D721Med (cell line): ENCODE data around the gene ERC2.

Experiments
- DNase-seq: peaks from one replicate; pipeline ENCODE4 v3.0.0; 2011; ENCODE audit warnings: low spot score; ENCODE audit not compliant: insufficient read length
- FAIRE-seq: peaks from 2 replicates; lab custom pipeline; 2011; peaks lifted over from hg19 to GRCh38; lab: Jason Lieb, UNC
- TF ChIP-seq, protein P1 (sequence below): IDR thresholded peaks from 2 replicates; pipeline ENCODE4 v1.5.1; 2012; ENCODE audit warnings: mild to moderate bottlenecking, control low read depth; ENCODE audit not compliant: insufficient read depth; ENCODE audit errors: missing control alignments

The ERC2 gene

DNA sequence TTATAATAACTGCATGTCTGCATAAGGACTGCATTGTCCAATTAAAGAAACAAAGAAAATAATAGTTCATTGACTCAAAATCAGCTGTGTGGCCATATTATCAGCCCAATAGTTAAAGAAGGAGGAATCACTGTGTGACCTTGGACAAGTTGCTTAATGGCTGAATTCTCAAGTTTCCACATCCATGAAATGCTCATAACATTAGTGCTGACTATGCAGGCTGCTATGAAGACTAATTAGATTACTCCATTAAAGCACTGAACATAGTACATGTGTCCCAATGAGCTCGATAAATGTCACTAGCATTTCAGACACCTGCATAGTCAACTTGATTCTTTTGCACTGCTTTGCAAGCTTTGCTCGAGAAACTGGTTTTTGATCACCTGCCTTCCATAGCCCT lies 870.0 kb downstream of the ERC2 start:
- no peak for FAIRE-seq

GRCh38 chr3:55597641-55598040 lies 870.6 kb downstream of the ERC2 start:
- DNase-seq (no peak), FAIRE-seq (no peak)
- TF ChIP-seq, protein P1, sequence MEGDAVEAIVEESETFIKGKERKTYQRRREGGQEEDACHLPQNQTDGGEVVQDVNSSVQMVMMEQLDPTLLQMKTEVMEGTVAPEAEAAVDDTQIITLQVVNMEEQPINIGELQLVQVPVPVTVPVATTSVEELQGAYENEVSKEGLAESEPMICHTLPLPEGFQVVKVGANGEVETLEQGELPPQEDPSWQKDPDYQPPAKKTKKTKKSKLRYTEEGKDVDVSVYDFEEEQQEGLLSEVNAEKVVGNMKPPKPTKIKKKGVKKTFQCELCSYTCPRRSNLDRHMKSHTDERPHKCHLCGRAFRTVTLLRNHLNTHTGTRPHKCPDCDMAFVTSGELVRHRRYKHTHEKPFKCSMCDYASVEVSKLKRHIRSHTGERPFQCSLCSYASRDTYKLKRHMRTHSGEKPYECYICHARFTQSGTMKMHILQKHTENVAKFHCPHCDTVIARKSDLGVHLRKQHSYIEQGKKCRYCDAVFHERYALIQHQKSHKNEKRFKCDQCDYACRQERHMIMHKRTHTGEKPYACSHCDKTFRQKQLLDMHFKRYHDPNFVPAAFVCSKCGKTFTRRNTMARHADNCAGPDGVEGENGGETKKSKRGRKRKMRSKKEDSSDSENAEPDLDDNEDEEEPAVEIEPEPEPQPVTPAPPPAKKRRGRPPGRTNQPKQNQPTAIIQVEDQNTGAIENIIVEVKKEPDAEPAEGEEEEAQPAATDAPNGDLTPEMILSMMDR: no peak

More for the DNA sequence above, 870.0 kb downstream of the ERC2 start:
- TF ChIP-seq, protein P1: no peak
- DNase-seq: no peak

DNA sequence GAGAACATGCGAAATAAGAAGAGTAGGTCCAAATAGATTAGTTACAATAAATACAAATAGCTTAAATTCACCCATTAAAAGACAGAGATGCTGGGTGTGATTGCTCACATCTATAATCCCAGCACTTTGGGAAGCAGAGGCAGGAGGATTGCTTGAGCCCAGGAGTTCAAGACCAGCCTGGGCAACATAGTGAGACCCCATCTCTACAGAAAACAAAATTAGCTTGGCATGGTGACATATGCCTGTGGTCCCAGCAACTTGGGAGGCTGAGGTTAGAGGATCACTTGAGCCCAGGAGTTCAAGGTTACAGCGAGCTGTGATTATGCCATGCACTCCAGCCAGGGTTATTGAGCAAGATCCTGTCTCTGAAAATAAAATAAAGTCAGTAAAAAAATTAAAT lies 872.1 kb downstream of the ERC2 start:
- DNase-seq (no peak), FAIRE-seq (no peak)
- TF ChIP-seq, protein P1: no peak

DNA sequence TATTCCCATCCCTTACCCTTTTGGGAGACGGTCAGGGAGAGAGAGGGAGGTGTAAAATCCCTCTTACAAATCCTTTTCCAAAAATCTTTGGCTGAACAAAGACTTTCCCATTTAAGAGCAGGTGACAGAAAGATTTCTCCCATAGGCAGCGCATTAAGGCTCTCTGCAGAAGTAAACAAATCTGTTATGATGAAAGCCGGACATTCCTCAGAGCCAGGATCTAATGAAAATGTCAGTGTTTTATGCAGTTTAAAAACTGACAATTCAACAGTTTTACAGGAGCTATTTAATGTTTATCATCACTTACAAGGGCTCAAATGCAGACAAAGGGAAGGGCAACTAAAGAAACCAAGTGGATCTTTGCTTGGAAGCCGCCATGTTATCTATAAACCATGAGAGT lies 872.8 kb downstream of the ERC2 start:
- no peak for FAIRE-seq

DNA sequence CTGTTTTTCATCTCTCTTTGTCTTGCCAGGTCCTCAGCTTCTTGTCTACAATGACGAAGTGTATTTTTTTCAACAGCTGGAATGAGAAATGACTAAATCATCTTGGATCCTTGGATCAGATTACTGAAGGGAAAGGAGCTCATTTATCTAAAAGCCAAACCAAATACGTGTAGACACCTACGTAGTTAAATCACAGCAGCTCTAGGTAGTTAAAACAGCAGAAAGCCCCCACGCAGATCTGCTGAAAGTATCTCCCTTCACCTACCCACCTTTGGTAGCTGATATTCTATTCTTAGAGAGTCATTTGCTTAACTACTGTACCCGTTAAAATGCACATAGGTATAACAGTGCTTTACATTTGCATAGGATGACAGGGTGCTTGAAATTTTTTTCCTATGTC lies 875.7 kb downstream of the ERC2 start:
- no peak for DNase-seq
- TF ChIP-seq, protein P1: no peak
- FAIRE-seq: no peak

More for the DNA sequence above, 872.8 kb downstream of the ERC2 start:
- no peak for DNase-seq
- TF ChIP-seq, protein P1: no peak

GRCh38 chr3:55591888-55592287 lies 876.4 kb downstream of the ERC2 start:
- TF ChIP-seq, protein P1: no peak
- FAIRE-seq (no peak), DNase-seq (no peak)

DNA sequence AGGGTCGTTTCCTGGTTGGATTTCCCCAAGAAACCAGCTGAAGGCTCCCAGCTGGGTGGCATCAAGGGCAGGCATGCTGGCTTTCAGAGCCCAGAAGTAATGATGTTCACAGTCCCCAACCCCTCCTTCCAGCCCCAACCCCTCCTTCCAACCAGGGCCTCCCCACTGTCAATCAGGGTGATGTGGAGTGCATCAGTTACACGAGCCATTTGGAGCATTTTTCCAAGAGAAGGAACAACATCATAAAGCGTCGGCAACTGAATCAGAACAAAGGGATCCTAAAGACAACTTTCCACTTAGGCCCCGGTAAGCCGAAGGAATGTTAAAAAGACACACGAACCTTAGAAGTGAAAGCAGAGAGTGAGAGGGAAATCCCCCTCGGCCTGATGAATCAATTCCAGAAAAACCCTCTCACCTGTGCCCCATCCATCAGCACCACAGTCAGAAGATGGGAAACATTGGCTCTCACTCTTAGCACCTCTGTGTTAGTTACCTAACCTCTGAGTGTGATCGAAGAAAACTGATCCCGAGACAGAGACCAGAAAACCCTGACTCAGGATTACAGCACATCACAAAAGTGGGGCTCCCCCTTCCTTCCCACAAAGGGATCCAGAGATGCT lies 880.0 kb downstream of the ERC2 start:
- FAIRE-seq: no peak
- no peak for DNase-seq
- TF ChIP-seq, protein P1: no peak
